HepG2 (cell line): ENCODE measurements around the gene GPATCH8. TPM values are rescaled to one million over a fixed set of nuclear protein-coding genes. Genes with fewer than 3 reads are reported as not detected.

Experiments
- ATAC-seq: fragments of 200-7000 bp; cut with Tn5 transposase; 3 replicates; pipeline ENCODE4 v1.9.1; 2020; ENCODE audit warnings: mild to moderate bottlenecking, moderate library complexity
- BruUV-seq: library from RNA; stranded (reverse); fragments of 400-500 nt; replicated peaks from 2 replicates; lab custom pipeline; 2021; lab: Mats Ljungman, UMichigan
- CTCF ChIA-PET: fragments of 300-600 bp; formaldehyde crosslinking; extraction: SDS; loops from one replicate; lab custom pipeline; 2021; ENCODE audit warnings: low total read pairs, inconsistent platforms, low intra/inter-chr PET ratio; lab: Yijun Ruan, JAX
- POLR2A ChIA-PET: fragments of 350-600 bp; sonication (Branson Sonifier 250); formaldehyde crosslinking; loops from one replicate; lab custom pipeline; 2020; ENCODE audit warnings: antibody characterized with exemption, inconsistent platforms; lab: Yijun Ruan, JAX
- DNase-seq: peaks from one replicate; pipeline ENCODE4 v3.0.0-alpha.2; 2015; ENCODE audit warnings: low spot score
- FAIRE-seq: peaks from 3 replicates; lab custom pipeline; 2011; peaks lifted over from hg19 to GRCh38; lab: Jason Lieb, UNC
- H2AFZ ChIP-seq: one replicate; pipeline ENCODE4 v1.6.1; 2011; ENCODE audit warnings: low read length, inconsistent platforms
- H3K27ac ChIP-seq: fragments of 300-600 bp; 3 replicates; pipeline ENCODE4 v1.8.0; 2011; ENCODE audit warnings: mixed run types, mild to moderate bottlenecking, mixed read lengths, low read length, inconsistent platforms; ENCODE audit not compliant: insufficient read depth; ENCODE audit errors: extremely low read length
- H3K27me3 ChIP-seq, 2 experiments: fragments of 200-600 bp in 1 of 2; 2 replicates in 1 of 2; 3 replicates in 1 of 2; pipeline versions ENCODE4 v1.6.0 to v1.8.0; 2011; ENCODE audit warnings: low read length in 2 of 2, mild to moderate bottlenecking in 2 of 2, moderate library complexity in 2 of 2, inconsistent platforms in 1 of 2; ENCODE audit not compliant: insufficient read depth in 2 of 2, control insufficient read depth in 1 of 2
- H3K36me3 ChIP-seq, 2 experiments: fragments of 200-600 bp in 1 of 2; replicated peaks in 1 of 2; 2 replicates in 1 of 2; 3 replicates in 1 of 2; pipeline versions ENCODE4 v1.5.1 to v1.8.0; 2011; ENCODE audit warnings: low read length in 2 of 2, inconsistent platforms in 1 of 2; ENCODE audit not compliant: insufficient read depth in 2 of 2, control insufficient read depth in 1 of 2
- H3K4me1 ChIP-seq: 2 replicates; pipeline ENCODE4 v1.5.1; 2012; ENCODE audit warnings: low read length, inconsistent platforms; ENCODE audit not compliant: insufficient read depth
- H3K4me2 ChIP-seq: 2 replicates; pipeline ENCODE4 v1.6.0; 2011; ENCODE audit warnings: low read depth, low read length, inconsistent platforms
- H3K4me3 ChIP-seq, 3 experiments: fragments of 200-600 bp in 1 of 3; sonication (generic), shearing (Covaris generic) in 1 of 3; replicated peaks in 1 of 3; 2 replicates each; pipeline ENCODE4 v1.5.1; 2011 to 2016; ENCODE audit warnings: low read length in 3 of 3, inconsistent platforms in 2 of 3, low read depth in 2 of 3, mild to moderate bottlenecking in 2 of 3, control low read depth in 1 of 3, mixed read lengths in 1 of 3; ENCODE audit not compliant: insufficient read depth in 1 of 3
- H3K79me2 ChIP-seq: one replicate; pipeline ENCODE4 v1.6.1; 2011; ENCODE audit warnings: low read length, inconsistent platforms; ENCODE audit not compliant: insufficient read depth
- H3K9ac ChIP-seq: 2 replicates; pipeline ENCODE4 v1.6.0; 2011; ENCODE audit warnings: mild to moderate bottlenecking, low read depth, low read length, inconsistent platforms; ENCODE audit not compliant: insufficient read depth
- H3K9me3 ChIP-seq: 2 replicates; pipeline ENCODE4 v1.5.1; 2012; ENCODE audit warnings: mild to moderate bottlenecking, low read length
- H4K20me1 ChIP-seq: 2 replicates; pipeline ENCODE4 v1.6.0; 2011; ENCODE audit warnings: inconsistent platforms, mild to moderate bottlenecking, low read length, moderate library complexity; ENCODE audit not compliant: insufficient read depth
- MED1 ChIP-seq: sonication (generic); formaldehyde crosslinking; IDR thresholded peaks from 2 replicates; pipeline ENCODE4 v1.4.0; 2020; ENCODE audit warnings: missing genetic modification reagents
- RNF219 ChIP-seq: sonication (generic); formaldehyde crosslinking; IDR thresholded peaks from 2 replicates; pipeline ENCODE4 v1.5.0; 2020; ENCODE audit warnings: mild to moderate bottlenecking, missing genetic modification reagents
- SIX1 ChIP-seq: sonication (generic); formaldehyde crosslinking; IDR thresholded peaks from 2 replicates; pipeline ENCODE4 v1.4.0; 2020; ENCODE audit warnings: missing genetic modification reagents, borderline replicate concordance
- THAP9 ChIP-seq: sonication (generic); formaldehyde crosslinking; IDR thresholded peaks from 2 replicates; pipeline ENCODE4; 2020; ENCODE audit warnings: missing genetic modification reagents, mild to moderate bottlenecking, borderline replicate concordance
- TOE1 ChIP-seq: sonication (generic); formaldehyde crosslinking; IDR thresholded peaks from 2 replicates; pipeline ENCODE4 v1.4.0; 2020; ENCODE audit warnings: mild to moderate bottlenecking, missing genetic modification reagents
- ZBTB37 ChIP-seq: sonication (generic); formaldehyde crosslinking; IDR thresholded peaks from 2 replicates; pipeline ENCODE4 v1.4.0; 2020; ENCODE audit warnings: mild to moderate bottlenecking, missing genetic modification reagents
- WGBS: methylation state at CpG from one replicate; pipeline ENCODE4 v1.1.6; 2017; ENCODE audit warnings: low lambda C conversion rate; 5-methylcytosine and 5-hydroxymethylcytosine counted together
- in situ Hi-C: cut with HindIII; loops from 2 replicates; pipeline ENCODE4 v1.10.0; 2017; ENCODE audit warnings: low pct_unique_long_range_greater_than_20kb; ENCODE audit not compliant: extremely low pct_ligation_motif_present
- intact Hi-C: fragments of 100-400 bp; cut with micrococcal nuclease; formaldehyde crosslinking; loops from one replicate; pipeline ENCODE4 v1.10.0; 2022; ENCODE audit not compliant: unreplicated experiment
- polyA plus RNA-seq, 8 experiments: library from polyadenylated mRNA; depleted of rRNA in 3 of 8; stranded (reverse) in 7 of 8; unstranded in 1 of 8; fragments of >200 nt; fragmentation: Illumina TruSeq in 4 of 8; extraction: Trizol in 4 of 8; gene quantifications; 2 replicates each; pipeline versions ENCODE4 v1.2.1 to v1.2.3, GENCODE V29; 2011 to 2016; ENCODE audit warnings: low read depth in 4 of 8, missing spikeins in 1 of 8, mixed read lengths in 1 of 8; ENCODE audit not compliant: insufficient read depth in 1 of 8
- total RNA-seq, 5 experiments: library from RNA; depleted of rRNA; stranded (reverse); fragments of >200 nt; fragmentation: Illumina TruSeq; extraction: Trizol; gene quantifications; 2 replicates each; pipeline ENCODE4 v1.2.3, GENCODE V29; 2016; ENCODE audit warnings: low read depth in 1 of 5

GPATCH8 gene
- total and polyA plus RNA-seq, 2 of the 13 experiments (the other 11 are each of a cell fraction or from before 2014, with no cell fraction given), result 20.7 to 21.5 TPM

- POLR2A ChIA-PET, result no interaction called here
- in situ Hi-C loops (no loop called here), intact Hi-C loops (loop anchor here (10.0 kb wide), 1 partner anchor 173 kb away; no protein-coding TSS in a partner anchor)
- no peaks in the 10 kb centered on the region for H3K36me3 ChIP-seq
- WGBS, result 77% methylated on average over 16 of the region's 28 CpGs
- peaks cover 0 to 12% of the 10 kb centered on the region in 2 experiments; a peak in 2 of 5 replicates for H3K27me3 ChIP-seq
- no peak for DNase-seq
- no peaks in the 10 kb centered on the region for H3K79me2 ChIP-seq
- H3K27ac ChIP-seq, result no peak overlapping the region
- no peak overlapping the region for H3K4me2 ChIP-seq
- no peak overlapping the region for H3K9ac ChIP-seq
- H4K20me1 ChIP-seq, result no peaks in the 10 kb centered on the region
- ATAC-seq, result no peak
- TF ChIP-seq MED1 (CRISPR knock-in tag), result no peak
- TF ChIP-seq ZBTB37, result no peak
- TF ChIP-seq, all 625 proteins: peak for 0
- BruUV-seq, result no TSS peak
- Histone ChIP-seq H3K4me3 (no peak overlapping the region), H2AFZ (no peak overlapping the region), H3K9me3 (peaks cover 5% of the 10 kb centered on the region), H3K4me1 (peaks cover 7% of the 10 kb centered on the region)
- FAIRE-seq, result no peak
- CTCF ChIA-PET, result no interaction called here
Measured at GRCh38 chr17:44527954-44528353, 24.7 kb upstream of the GPATCH8 start.

- POLR2A ChIA-PET, result no interaction called here
- intact Hi-C loops, result loop anchor here (10.0 kb wide), 1 partner anchor 172 kb away; no protein-coding TSS in a partner anchor
- no peak for TF ChIP-seq THAP9 (CRISPR knock-in tag)
- TF ChIP-seq TOE1 (CRISPR knock-in tag), result no peak
- TF ChIP-seq SIX1, result no peak
- no peak for TF ChIP-seq RNF219
Measured at GRCh38 chr17:44527102-44527501, 23.9 kb upstream of the GPATCH8 start.

More at GRCh38 chr17:44527102-44527501, 23.9 kb upstream of the GPATCH8 start:
- Histone ChIP-seq H3K4me1 (peaks cover 7% of the 10 kb centered on the region), H3K27ac (no peak overlapping the region), H3K79me2 (no peaks in the 10 kb centered on the region), H3K9me3 (peaks cover 5% of the 10 kb centered on the region), H3K9ac (no peak overlapping the region), H4K20me1 (no peaks in the 10 kb centered on the region), H3K4me3 (no peak overlapping the region), H3K4me2 (no peak overlapping the region), H2AFZ (no peak overlapping the region), H3K36me3 (no peaks in the 10 kb centered on the region), H3K27me3 (peaks cover 0 to 12% of the 10 kb centered on the region in 2 experiments; a peak in 1 of 5 replicates)
- DNase-seq (no peak), ATAC-seq (no peak), FAIRE-seq (no peak)
- BruUV-seq, result no TSS peak
- WGBS, result 13% methylated on average over 1 of the region's 1 CpG
- CTCF ChIA-PET, result no interaction called here
- in situ Hi-C loops, result no loop called here
